Omental fat pad (tissue), 4 donors: ENCODE data around the gene ATP11A. TPM values are rescaled to one million over a fixed set of nuclear protein-coding genes. Genes with fewer than 3 reads are reported as not detected.
A peak's percentile ranks its signal among the peaks of the same experiment; 100 is the strongest.
"Not testable (repeated sequence)": the region's sequence is repeated elsewhere in the genome, so short reads cannot be mapped to it uniquely, and the experiment has no call there.

Experiments
- ATAC-seq: fragments of 150-250 bp; one replicate; pipeline ENCODE4 v1.9.1; 2016; ENCODE audit warnings: mild to moderate bottlenecking, moderate library complexity; ENCODE audit not compliant: low FRiP score
- DNase-seq: peaks from one replicate; pipeline ENCODE4 v3.0.0-alpha.2; 2019; ENCODE audit warnings: low spot score
- CTCF ChIP-seq, 3 donors: fragments of 450-650 bp; IDR thresholded peaks; one replicate each; pipeline ENCODE4 v1.5.1; 2016 to 2017; ENCODE audit warnings: antibody characterized with exemption in 3 of 3, mild to moderate bottlenecking in 3 of 3, moderate library complexity in 2 of 3
- total RNA-seq, 4 donors: library from RNA; depleted of rRNA; stranded (reverse); fragments of >200 nt; gene quantifications; one replicate each; pipeline ENCODE4 v1.1.0, GENCODE V29; 2016

The ATP11A gene
- total RNA-seq, 4 donors from 2014 or later: 32.8 to 61.4 (median 45.7) TPM

DNA sequence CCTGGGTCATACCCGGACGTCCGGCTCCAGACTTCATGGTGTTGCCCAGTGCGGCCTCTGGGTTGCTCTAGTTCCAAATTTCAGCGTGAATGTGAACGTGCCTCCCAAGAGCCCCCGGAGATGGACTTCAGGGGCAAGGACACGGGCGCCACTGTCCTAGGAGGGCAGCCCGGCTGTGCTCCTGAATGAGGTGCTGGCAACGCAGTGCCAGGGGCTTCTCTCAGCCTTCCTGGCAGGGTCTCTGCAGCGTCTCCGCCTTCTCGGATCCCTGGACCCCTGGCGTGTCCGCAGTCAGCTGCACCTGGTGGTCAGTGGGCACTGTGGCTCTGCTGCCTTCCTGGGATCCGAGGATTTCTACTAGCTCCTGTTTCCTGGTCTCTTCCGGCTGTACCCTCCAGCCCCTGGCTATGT lies 177.5 kb downstream of the ATP11A start:
- no peak for TF ChIP-seq CTCF (IDR thresholded peaks at IDR 0.05)
- ATAC-seq: no peak
- DNase-seq: no peak

GRCh38 chr13:112868308-112868707 lies 178.5 kb downstream of the ATP11A start:
- no peak for TF ChIP-seq CTCF (IDR thresholded peaks at IDR 0.05)
- ATAC-seq (no peak), DNase-seq (no peak)

- no peak for ATAC-seq
- no peak for TF ChIP-seq CTCF (IDR thresholded peaks at IDR 0.05)
- DNase-seq: no peak
Observed at GRCh38 chr13:112869202-112870050, 179.6 kb downstream of the ATP11A start.

GRCh38 chr13:112870051-112870331 lies 180.2 kb downstream of the ATP11A start:
- TF ChIP-seq CTCF (IDR thresholded peaks at IDR 0.05): no peak
- ATAC-seq (no peak), DNase-seq (no peak)

DNA sequence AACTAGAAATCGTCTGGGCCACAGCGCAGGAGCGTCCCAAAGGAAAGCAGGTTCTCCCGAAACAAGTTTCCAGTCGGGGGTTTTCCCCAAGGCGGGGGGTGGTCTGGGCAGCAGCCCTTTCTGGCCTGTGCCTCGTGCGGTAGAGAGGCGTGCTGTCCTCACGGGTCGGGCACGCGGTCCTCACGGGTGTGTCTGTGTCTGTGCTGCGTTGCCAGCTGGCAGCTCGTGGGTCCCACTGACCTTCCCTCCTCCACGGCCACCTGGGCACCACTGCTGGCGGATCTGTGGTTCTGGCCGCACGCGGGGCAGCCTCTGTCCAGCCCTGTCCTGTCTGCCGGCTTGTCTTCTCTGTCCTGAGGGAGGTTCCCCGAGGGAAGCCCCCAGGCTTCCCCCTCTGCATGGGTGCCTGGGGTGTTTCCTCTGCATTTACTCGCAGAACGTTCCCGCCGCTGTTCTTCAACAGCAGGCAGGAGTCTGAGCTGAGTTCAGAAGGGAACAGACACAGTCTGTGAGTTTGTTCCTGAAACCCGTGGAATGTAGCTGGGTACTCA lies 181.0 kb downstream of the ATP11A start:
- TF ChIP-seq CTCF (IDR thresholded peaks at IDR 0.05): no peak
- DNase-seq: no peak
- no peak for ATAC-seq

DNA sequence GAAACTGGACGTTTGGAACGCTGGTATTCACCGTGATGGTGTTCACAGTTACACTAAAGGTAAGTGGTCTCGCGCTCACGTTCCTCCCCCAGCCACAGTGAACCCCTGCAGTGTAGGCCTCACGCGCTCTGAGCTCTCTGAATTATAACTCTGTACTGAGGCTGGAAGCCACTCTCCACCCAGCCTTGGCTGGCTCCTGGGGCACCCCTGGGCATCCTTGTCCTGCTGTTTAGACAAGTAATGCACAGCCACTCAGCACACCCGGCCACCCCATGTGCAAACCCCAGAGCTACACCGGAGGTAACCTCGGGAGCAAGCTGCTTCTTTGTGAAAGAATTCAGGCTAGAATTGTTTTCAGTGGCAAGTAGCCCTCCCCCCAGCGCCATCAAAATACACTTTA lies 181.9 kb downstream of the ATP11A start:
- ATAC-seq: no peak
- TF ChIP-seq CTCF (IDR thresholded peaks at IDR 0.05): no peak
- no peak for DNase-seq

DNA sequence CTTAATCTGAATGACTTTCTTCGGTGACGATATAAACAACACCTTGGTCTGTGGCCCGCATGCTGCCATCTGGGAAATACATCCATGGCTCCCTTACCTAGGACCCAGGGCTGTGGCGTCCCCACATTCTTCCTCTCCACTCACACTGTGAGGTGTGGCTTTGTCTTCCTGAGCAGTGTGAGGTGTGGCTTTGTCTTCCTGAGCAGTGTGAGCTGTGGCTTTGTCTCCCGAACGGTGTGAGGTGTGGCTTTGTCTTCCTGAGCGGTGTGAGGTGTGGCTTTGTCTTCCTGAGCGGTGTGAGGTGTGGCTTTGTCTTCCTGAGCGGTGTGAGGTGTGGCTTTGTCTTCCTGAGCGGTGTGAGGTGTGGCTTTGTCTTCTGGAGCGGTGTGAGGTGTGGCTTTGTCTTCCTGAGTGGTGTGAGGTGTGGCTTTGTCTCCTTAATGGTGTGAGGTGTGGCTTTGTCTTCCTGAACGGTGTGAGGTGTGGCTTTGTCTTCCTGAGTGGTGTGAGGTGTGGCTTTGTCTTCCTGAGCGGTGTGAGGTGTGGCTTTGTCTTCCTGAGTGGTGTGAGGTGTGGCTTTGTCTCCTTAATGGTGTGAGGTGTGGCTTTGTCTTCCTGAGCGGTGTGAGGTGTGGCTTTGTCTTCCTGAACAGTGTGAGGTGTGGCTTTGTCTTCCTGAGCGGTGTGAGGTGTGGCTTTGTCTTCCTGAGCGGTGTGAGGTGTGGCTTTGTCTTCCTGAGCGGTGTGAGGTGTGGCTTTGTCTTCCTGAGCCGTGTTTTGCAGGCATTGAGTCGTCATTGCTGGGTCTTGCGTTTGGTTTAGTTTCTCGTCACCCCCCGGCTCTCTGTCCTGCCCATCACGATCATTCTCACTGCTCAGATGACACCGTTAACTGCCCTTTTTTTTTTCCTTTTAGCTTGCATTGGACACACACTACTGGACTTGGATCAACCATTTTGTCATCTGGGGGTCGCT lies 183.1 kb downstream of the ATP11A start:
- peak; percentile 13 for DNase-seq
- ATAC-seq: not testable (repeated sequence)
